PC-3 (cell line): ENCODE data around the gene USP19. TPM values are rescaled to one million over a fixed set of nuclear protein-coding genes. Genes with fewer than 3 reads are reported as not detected.

Experiments
- ATAC-seq: fragments of 200-7000 bp; cut with Tn5 transposase; 2 replicates; pipeline ENCODE4 v1.9.1; 2020; ENCODE audit warnings: mild to moderate bottlenecking, moderate library complexity
- BruUV-seq: library from RNA; stranded (reverse); fragments of 400-500 nt; replicated peaks from 2 replicates; lab custom pipeline; 2021; lab: Mats Ljungman, UMichigan
- CTCF ChIA-PET: fragments of 300-600 bp; sonication (Branson Sonifier 250); formaldehyde crosslinking; loops from one replicate; lab custom pipeline; 2022; ENCODE audit warnings: antibody characterized with exemption; lab: Charles Lee
- POLR2A ChIA-PET: fragments of 300-600 bp; sonication (Branson Sonifier 250); formaldehyde crosslinking; loops from one replicate; lab custom pipeline; 2022; ENCODE audit warnings: antibody characterized with exemption; ENCODE audit not compliant: unreplicated experiment; lab: Charles Lee
- DNase-seq: peaks from one replicate; pipeline ENCODE4 v3.0.0-alpha.2; 2015
- H2AFZ ChIP-seq: fragments of 300-600 bp; sonication (generic); 2 replicates; pipeline ENCODE4 v1.6.0; 2016; ENCODE audit warnings: antibody characterized with exemption, low read length
- H3F3A ChIP-seq: fragments of 300-600 bp; sonication (generic); one replicate; pipeline ENCODE4 v1.6.0; 2017; ENCODE audit warnings: antibody characterized with exemption, low read length, control low read depth, mild to moderate bottlenecking; ENCODE audit not compliant: unreplicated experiment
- H3K27ac ChIP-seq: fragments of 300-600 bp; sonication (generic); 2 replicates; pipeline ENCODE4 v1.5.1; 2016; ENCODE audit warnings: mild to moderate bottlenecking, low read length
- H3K27me3 ChIP-seq: fragments of 300-600 bp; sonication (generic); 2 replicates; pipeline ENCODE4 v1.6.1; 2016; ENCODE audit warnings: low read length, mixed read lengths
- H3K36me3 ChIP-seq: fragments of 300-600 bp; sonication (generic); 2 replicates; pipeline ENCODE4 v1.6.1; 2016; ENCODE audit warnings: low read depth, mixed run types, low read length, mixed read lengths
- H3K4me1 ChIP-seq: fragments of 300-600 bp; sonication (generic); 2 replicates; pipeline ENCODE4 v1.5.1; 2016; ENCODE audit warnings: low read length; ENCODE audit not compliant: insufficient read depth
- H3K4me2 ChIP-seq: fragments of 300-600 bp; sonication (generic); 2 replicates; pipeline ENCODE4 v1.6.0; 2016; ENCODE audit warnings: low read length
- H3K4me3 ChIP-seq: fragments of 300-600 bp; sonication (generic); 2 replicates; pipeline ENCODE4 v1.5.1; 2016; ENCODE audit warnings: mild to moderate bottlenecking, low read length, mixed read lengths
- H3K79me2 ChIP-seq: fragments of 300-600 bp; sonication (generic); 2 replicates; pipeline ENCODE4 v1.6.1; 2017; ENCODE audit warnings: low read length, mixed read lengths
- H3K9ac ChIP-seq: fragments of 300-600 bp; sonication (generic); 2 replicates; pipeline ENCODE4 v1.6.0; 2016; ENCODE audit warnings: mild to moderate bottlenecking, low read length
- H3K9me2 ChIP-seq: fragments of 300-600 bp; sonication (generic); replicated peaks from 2 replicates; pipeline ENCODE4 v1.6.1; 2016; ENCODE audit warnings: mixed run types, low read length, mixed read lengths
- H3K9me3 ChIP-seq: fragments of 300-600 bp; sonication (generic); 2 replicates; pipeline ENCODE4 v1.6.1; 2016; ENCODE audit warnings: low read length, mixed read lengths
- H4K20me1 ChIP-seq: fragments of 300-600 bp; sonication (generic); 2 replicates; pipeline ENCODE4 v1.6.1; 2016; ENCODE audit warnings: low read length, mixed read lengths
- EZH2 ChIP-seq: fragments of 300-600 bp; sonication (generic); IDR thresholded peaks from one replicate; pipeline ENCODE4 v1.6.1; 2017; ENCODE audit warnings: antibody characterized with exemption, mild to moderate bottlenecking, low read length; ENCODE audit not compliant: unreplicated experiment
- EZH2phosphoT487 ChIP-seq: fragments of 300-600 bp; sonication (generic); IDR thresholded peaks from 2 replicates; pipeline ENCODE4 v1.6.1; 2018; ENCODE audit warnings: mild to moderate bottlenecking, antibody characterized with exemption, low read length, borderline replicate concordance
- intact Hi-C: fragments of 100-400 bp; cut with micrococcal nuclease; formaldehyde crosslinking; loops from 2 replicates; pipeline ENCODE4 v1.9.0; 2023
- total RNA-seq: library from RNA; depleted of rRNA; stranded (reverse); fragments of >200 nt; gene quantifications from 2 replicates; pipeline ENCODE4 v1.2.3, GENCODE V29; 2014
- TF ChIP-seq, protein P1 (sequence below): fragments of 300-600 bp; sonication (generic); conservative IDR thresholded peaks from 2 replicates; pipeline ENCODE4 v1.5.1; 2017; ENCODE audit warnings: antibody characterized with exemption, low read depth, mild to moderate bottlenecking, low read length

USP19 gene
- total RNA-seq, 1 experiment from 2014 or later = 84.4 TPM

DNA sequence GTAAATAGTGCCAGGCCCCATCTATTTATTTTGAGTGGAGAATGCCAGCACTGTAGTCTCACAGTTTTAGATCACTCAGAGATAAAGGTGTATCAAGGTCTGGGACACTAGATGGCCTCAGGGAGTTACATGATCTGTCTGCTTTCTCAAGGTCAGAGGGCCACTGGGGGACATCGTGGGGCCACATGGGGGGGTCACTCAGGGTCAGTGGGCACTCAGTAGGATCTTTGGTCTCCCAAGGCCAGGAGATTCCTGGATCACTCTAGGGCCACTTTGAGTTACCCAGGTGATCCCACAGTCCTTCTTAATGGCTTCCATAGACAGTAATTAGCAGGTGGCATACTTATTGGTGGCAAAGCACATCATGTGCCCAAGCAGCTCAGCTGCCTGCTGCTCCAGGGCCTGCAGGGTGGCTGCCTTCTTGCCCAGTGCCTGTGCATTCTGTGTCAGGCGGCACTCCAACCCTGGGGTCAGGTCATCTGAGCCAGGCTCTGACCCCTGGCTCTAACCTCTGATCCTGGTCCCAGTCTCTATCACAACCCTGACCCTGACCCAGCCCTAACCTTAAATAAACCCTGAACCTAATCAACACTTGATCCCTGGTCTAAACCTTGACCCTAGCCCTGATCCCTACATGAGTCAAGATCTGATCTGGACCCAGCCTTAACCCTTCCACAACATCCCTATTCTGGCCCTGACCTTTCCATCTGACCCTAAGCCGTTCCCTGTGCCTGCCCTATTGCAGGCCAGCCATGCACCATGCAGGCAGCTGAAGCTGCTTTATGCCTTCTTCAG, 14.0 kb upstream of the USP19 start:
- H2AFZ ChIP-seq = no peak overlapping the region
- H3F3A ChIP-seq = no peaks in the 10 kb centered on the region
- ATAC-seq = no peak
- no peak overlapping the region for H3K27ac ChIP-seq
- 0 out of 2 replicates have a peak overlapping the region, but pooled peaks have one; percentile 99 for H3K4me2 ChIP-seq
- no TSS peak for BruUV-seq
- H3K4me1 ChIP-seq = peaks cover 12% of the 10 kb centered on the region
- H3K4me3 ChIP-seq = no peak overlapping the region
- ChIA-PET POLR2A (interaction anchor here (0.6 kb wide), 1 partner anchor 97 kb away, joined by 10 read pairs; no protein-coding TSS in a partner anchor), CTCF (no interaction called here)
- TF ChIP-seq, protein P1, sequence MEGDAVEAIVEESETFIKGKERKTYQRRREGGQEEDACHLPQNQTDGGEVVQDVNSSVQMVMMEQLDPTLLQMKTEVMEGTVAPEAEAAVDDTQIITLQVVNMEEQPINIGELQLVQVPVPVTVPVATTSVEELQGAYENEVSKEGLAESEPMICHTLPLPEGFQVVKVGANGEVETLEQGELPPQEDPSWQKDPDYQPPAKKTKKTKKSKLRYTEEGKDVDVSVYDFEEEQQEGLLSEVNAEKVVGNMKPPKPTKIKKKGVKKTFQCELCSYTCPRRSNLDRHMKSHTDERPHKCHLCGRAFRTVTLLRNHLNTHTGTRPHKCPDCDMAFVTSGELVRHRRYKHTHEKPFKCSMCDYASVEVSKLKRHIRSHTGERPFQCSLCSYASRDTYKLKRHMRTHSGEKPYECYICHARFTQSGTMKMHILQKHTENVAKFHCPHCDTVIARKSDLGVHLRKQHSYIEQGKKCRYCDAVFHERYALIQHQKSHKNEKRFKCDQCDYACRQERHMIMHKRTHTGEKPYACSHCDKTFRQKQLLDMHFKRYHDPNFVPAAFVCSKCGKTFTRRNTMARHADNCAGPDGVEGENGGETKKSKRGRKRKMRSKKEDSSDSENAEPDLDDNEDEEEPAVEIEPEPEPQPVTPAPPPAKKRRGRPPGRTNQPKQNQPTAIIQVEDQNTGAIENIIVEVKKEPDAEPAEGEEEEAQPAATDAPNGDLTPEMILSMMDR = no peak; the same call in 1 of the 2 replicates
- TF ChIP-seq EZH2 (no peak), EZH2phosphoT487 (no peak)
- intact Hi-C loops = loop anchor here (5.0 kb wide), 1 partner anchor 278 kb away; the partner anchor contains the start of genes RHOA and TCTA
- H3K79me2 ChIP-seq = peaks cover 25% of the 10 kb centered on the region
- no peaks in the 10 kb centered on the region; the same call in 1 of the 2 replicates for H3K36me3 ChIP-seq
- H4K20me1 ChIP-seq = no peaks in the 10 kb centered on the region
- no peaks in the 10 kb centered on the region for H3K9me3 ChIP-seq
- H3K9me2 ChIP-seq = no peaks in the 10 kb centered on the region
- no peaks in the 10 kb centered on the region for H3K27me3 ChIP-seq
- no peak overlapping the region for H3K9ac ChIP-seq
- no peak for DNase-seq

DNA sequence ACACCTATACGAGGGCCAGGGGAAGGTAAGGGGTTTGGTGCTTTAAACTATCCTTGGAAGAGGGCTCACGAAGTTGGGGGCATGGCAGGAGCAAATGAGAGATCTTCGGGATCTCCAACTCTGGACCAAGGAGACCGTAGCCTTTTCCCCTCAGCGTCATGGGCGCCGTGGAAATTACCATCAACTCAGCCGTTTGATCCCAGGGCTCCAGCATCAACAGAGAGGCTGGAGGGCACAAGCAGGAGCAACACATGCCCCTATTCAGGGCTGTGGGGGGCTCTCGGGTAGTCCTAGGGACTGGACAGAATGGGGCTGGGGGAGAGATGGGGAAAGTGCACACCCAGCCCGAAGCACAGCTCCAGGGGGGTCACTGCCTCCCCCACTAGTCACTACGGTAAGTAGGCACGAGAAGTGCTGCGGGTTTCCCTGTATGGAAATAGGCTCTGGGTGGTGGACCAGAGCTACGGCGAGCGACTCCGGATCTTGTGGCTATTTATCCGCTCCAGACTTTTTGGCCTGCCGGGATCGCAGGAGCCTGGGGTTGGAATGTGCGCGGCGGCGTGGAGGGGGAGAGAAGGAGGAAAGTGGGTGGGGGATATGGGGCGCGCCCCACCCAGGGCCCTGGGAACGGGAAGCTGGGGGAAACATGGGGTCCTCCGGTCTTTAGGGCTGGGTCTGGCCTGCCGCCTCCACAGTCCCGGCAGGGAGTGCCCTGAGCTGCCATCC, 12.8 kb upstream of the USP19 start:
- peak overlapping the region; percentile 89 for H3K9ac ChIP-seq
- H3K4me1 ChIP-seq = peaks cover 12% of the 10 kb centered on the region
- H3K9me2 ChIP-seq = no peaks in the 10 kb centered on the region
- POLR2A ChIA-PET = interaction anchor here (0.5 kb wide), 1 partner anchor 39 kb away, joined by 3 read pairs; no protein-coding TSS in a partner anchor
- H3K27me3 ChIP-seq = no peaks in the 10 kb centered on the region
- TF ChIP-seq, protein P1 = no peak
- no peak for TF ChIP-seq EZH2phosphoT487
- TF ChIP-seq EZH2 = no peak
- BruUV-seq = no TSS peak
- no peaks in the 10 kb centered on the region for H4K20me1 ChIP-seq
- peak overlapping the region; percentile 99 for H3K4me2 ChIP-seq
- peak overlapping the region; percentile 94 for H2AFZ ChIP-seq
- CTCF ChIA-PET = interaction anchor here (0.5 to 0.6 kb wide), 3 partner anchors 205 to 406 kb away, joined by 3 to 6 read pairs (median 3); no protein-coding TSS in a partner anchor
- no peaks in the 10 kb centered on the region for H3F3A ChIP-seq
- ATAC-seq (peak; percentile 76), DNase-seq (peak; percentile 90)
- intact Hi-C loops = loop anchor here (1.0 to 5.0 kb wide), 3 partner anchors 38 to 279 kb away; partner anchors contain the start of genes KLHDC8B, QRICH1, RHOA and TCTA
- H3K27ac ChIP-seq = peak overlapping the region; percentile 93
- no peaks in the 10 kb centered on the region for H3K9me3 ChIP-seq
- peaks cover under 1% of the 10 kb centered on the region; the same call in 1 of the 2 replicates for H3K36me3 ChIP-seq
- H3K79me2 ChIP-seq = peaks cover 25% of the 10 kb centered on the region
- H3K4me3 ChIP-seq = peak overlapping the region; percentile 91
